ENCODE results near the gene ZNF441. TPM values are rescaled to one million over a fixed set of nuclear protein-coding genes. Genes with fewer than 3 reads are reported as not detected.

ZNF441 gene
- polyA plus RNA-seq, 3 donors: 0.48 to 1.0 (median 0.95) TPM

GRCh38 chr19:11737964-11738745, 28.6 kb upstream of the ZNF441 start:
- Histone ChIP-seq H3K79me2 (ENCODE audit: insufficient read depth, low read length) (peaks cover 12% of the 10 kb centered on the region), H3K27ac (ENCODE audit: low read depth in 1 of 2, low read length in 2 of 2) (peak overlapping the region in 1 of 2 donors; percentile 71), H3K27me3 (ENCODE audit: control insufficient read depth in 2 of 2, insufficient read depth in 2 of 2, low read length in 2 of 2) (no peaks in the 10 kb centered on the region), H3K4me1 (ENCODE audit: control insufficient read depth in 1 of 2, insufficient read depth in 2 of 2, low read length in 2 of 2) (peaks cover 19 to 26% of the 10 kb centered on the region in 2 donors), H2AFZ (ENCODE audit: insufficient read depth, low read depth, low read length, poor library complexity, severe bottlenecking) (peak overlapping the region; percentile 95), H4K20me1 (ENCODE audit: insufficient read depth, low read length) (no peaks in the 10 kb centered on the region), H3K36me3 (replicated peaks in 1 of 2; ENCODE audit: control insufficient read depth in 1 of 2, insufficient read depth in 2 of 2, low read length in 2 of 2) (no peaks in the 10 kb centered on the region), H3K9me3 (replicated peaks in 1 of 2; ENCODE audit: control insufficient read depth in 1 of 2, insufficient read depth in 1 of 2, low read length in 2 of 2) (peaks cover 0 to 4% of the 10 kb centered on the region in 2 donors), H3K4me3 (replicated peaks in 1 of 3; ENCODE audit: low read depth in 2 of 3, low read length in 3 of 3) (peak overlapping the region; percentile 71 to 83 (median 78)), H3K4me2 (replicated peaks; ENCODE audit: extremely low read depth, low read length, poor library complexity, severe bottlenecking) (peak overlapping the region; percentile 96), H3K9ac (ENCODE audit: insufficient read depth, low read length, poor library complexity, severe bottlenecking) (peak overlapping the region; percentile 69)
- peak; percentile 15 to 41 (median 37) for DNase-seq
- H3K27me3 Mint-ChIP-seq (ENCODE audit: low read depth in 3 of 3): peaks cover 0 to 3% (median 2%) of the 10 kb centered on the region in 3 donors
- intact Hi-C loops (cut with micrococcal nuclease): loop anchor here in 1 of 2 donors (5.0 kb wide), 1 partner anchor 59 kb away; the partner anchor contains the start of gene ZNF491
- TF ChIP-seq CTCF (IDR thresholded peaks at IDR 0.05): no peak
- under 1% methylated on average over 52 of the region's 52 CpGs for WGBS (ENCODE audit: insufficient coverage)
- H3K9me3 Mint-ChIP-seq: peaks cover 0 to 4% (median 2%) of the 10 kb centered on the region in 7 donors
- peaks cover 28% of the 10 kb centered on the region for H3K4me1 Mint-ChIP-seq
- H3K4me3 Mint-ChIP-seq: peak overlapping the region; percentile 99 to 100
- H3K36me3 Mint-ChIP-seq: peaks cover 2 to 5% of the 10 kb centered on the region in 2 donors
- peak overlapping the region in 5 of 7 donors; percentile 70 to 94 (median 78) for H3K27ac Mint-ChIP-seq

- peaks cover 12% of the 10 kb centered on the region for H3K79me2 ChIP-seq (ENCODE audit: insufficient read depth, low read length)
- peak within 1 kb of the TSS; percentile 99 to 100 for H3K4me3 Mint-ChIP-seq
- peaks cover 0 to 3% (median 2%) of the 10 kb centered on the region in 3 donors for H3K27me3 Mint-ChIP-seq (ENCODE audit: low read depth in 3 of 3)
- H3K36me3 Mint-ChIP-seq: peaks cover 0 to 2% of the 10 kb centered on the region in 2 donors
- intact Hi-C loops (cut with micrococcal nuclease): loop anchor here in 1 of 2 donors (5.0 kb wide), 1 partner anchor 58 kb away; the partner anchor contains the start of gene ZNF491
- H3K36me3 ChIP-seq (replicated peaks in 1 of 2; ENCODE audit: control insufficient read depth in 1 of 2, insufficient read depth in 2 of 2, low read length in 2 of 2): no peaks in the 10 kb centered on the region
- DNase-seq: peak; percentile 86 to 91 (median 90)
- H3K27ac ChIP-seq (ENCODE audit: low read depth in 1 of 2, low read length in 2 of 2): peak within 1 kb of the TSS in 1 of 2 donors; percentile 71
- peak within 1 kb of the TSS; percentile 71 to 83 (median 78) for H3K4me3 ChIP-seq (replicated peaks in 1 of 3; ENCODE audit: low read depth in 2 of 3, low read length in 3 of 3)
- H3K4me1 ChIP-seq (ENCODE audit: control insufficient read depth in 1 of 2, insufficient read depth in 2 of 2, low read length in 2 of 2): peaks cover 19 to 26% of the 10 kb centered on the region in 2 donors
- H3K4me2 ChIP-seq (replicated peaks; ENCODE audit: extremely low read depth, low read length, poor library complexity, severe bottlenecking): peak within 1 kb of the TSS; percentile 96
- TF ChIP-seq CTCF (IDR thresholded peaks at IDR 0.05): no peak
- no peaks in the 10 kb centered on the region for H4K20me1 ChIP-seq (ENCODE audit: insufficient read depth, low read length)
- peak within 1 kb of the TSS; percentile 95 for H2AFZ ChIP-seq (ENCODE audit: insufficient read depth, low read depth, low read length, poor library complexity, severe bottlenecking)
- H3K27ac Mint-ChIP-seq: peak within 1 kb of the TSS; percentile 69 to 94 (median 83)
- peaks cover 28% of the 10 kb centered on the region for H3K4me1 Mint-ChIP-seq
- no peaks in the 10 kb centered on the region for H3K9me3 ChIP-seq (replicated peaks in 1 of 2; ENCODE audit: control insufficient read depth in 1 of 2, insufficient read depth in 1 of 2, low read length in 2 of 2)
- WGBS (ENCODE audit: insufficient coverage): under 1% methylated on average over 30 of the region's 35 CpGs
- H3K9ac ChIP-seq (ENCODE audit: insufficient read depth, low read length, poor library complexity, severe bottlenecking): peak within 1 kb of the TSS; percentile 69
- H3K9me3 Mint-ChIP-seq: peaks cover 0 to 6% (median 0%) of the 10 kb centered on the region in 7 donors
- H3K27me3 ChIP-seq (ENCODE audit: control insufficient read depth in 2 of 2, insufficient read depth in 2 of 2, low read length in 2 of 2): no peaks in the 10 kb centered on the region
Observed at GRCh38 chr19:11738746-11739620, 27.8 kb upstream of the ZNF441 start, which contains the start of gene ZNF823. TSS of gene ZNF823 (minus strand) at chr19:11738946. CDS start at chr19:11738819, 127 bp downstream.

Measured in CD14-positive monocyte (primary cell).